ENCODE results near the gene FAIM.
"Not testable (repeated sequence)": the region's sequence is repeated elsewhere in the genome, so short reads cannot be mapped to it uniquely, and the experiment has no call there.

FAIM gene

DNA sequence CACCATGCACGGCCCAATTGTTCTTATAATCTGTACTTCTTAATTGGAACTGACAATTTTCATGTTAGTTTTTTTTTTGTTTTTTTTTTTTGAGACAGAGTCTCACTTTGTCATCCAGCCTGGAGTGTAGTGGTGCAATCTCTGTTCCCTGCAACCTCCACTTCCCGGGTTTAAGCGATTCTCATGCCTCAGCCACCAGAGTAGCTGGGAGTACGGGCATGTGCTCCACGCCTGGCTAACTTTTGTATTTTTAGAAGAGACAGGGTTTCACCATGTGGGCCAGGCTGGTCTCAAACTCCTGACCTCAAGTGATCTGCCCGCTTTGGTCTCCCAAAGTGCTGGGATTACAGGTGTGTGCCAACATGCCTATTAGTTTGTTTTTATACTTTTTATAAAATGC lies 72.4 kb downstream of the FAIM start:
- DNase-seq (ENCODE audit: low spot score), result not testable (repeated sequence)

DNA sequence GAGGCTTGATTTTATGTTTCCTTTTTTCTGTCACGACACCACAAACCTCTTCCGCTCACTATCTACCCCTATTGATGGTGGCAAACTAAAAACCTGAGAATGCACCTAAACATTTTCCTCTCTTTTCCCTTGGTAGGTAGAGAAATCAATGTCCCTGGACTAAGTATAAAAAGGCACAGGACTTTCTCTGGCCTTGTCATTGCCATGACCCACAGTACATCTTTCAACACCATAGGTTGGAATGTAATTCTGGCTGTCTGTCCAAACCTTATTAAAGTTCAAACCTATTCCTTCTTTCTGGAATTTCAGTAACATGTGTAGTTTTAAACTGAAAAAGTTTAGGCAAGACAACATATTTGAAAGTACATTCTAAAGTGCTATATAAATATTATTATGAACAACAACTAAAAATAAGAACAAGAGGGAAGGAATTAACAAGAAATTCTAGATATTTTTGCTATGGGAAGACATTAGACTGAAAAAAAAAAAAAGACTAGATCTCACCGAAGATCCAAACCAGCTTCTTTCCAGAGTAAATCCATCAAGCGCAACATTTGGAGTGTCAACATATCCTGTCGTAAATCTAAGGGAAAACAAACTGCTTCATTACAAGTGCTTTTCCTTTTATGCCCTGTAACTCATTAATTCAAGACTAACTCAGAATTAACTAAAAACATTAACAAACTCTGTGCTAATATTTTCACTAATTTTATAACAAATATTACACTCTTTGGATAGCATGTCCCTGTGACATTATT lies 73.1 kb downstream of the FAIM start:
- DNase-seq (ENCODE audit: low spot score), result no peak

DNA sequence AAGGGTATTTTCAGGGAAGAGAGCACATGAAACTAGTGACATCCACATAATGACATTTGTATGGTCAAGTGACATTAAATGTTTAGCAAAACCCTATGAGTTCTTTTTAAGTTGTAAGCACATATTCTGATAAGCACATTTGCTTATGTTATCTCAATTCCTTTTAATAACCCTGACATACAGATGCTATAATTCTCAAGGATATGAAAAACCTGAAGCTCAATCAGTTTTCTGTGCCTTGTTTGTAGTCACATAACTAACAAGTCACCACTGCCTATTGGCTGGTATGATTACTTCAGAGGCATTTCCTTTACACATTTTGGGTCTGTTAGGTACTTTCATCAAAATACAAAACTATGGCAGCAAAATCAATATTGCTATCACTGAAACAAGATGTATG lies 74.1 kb downstream of the FAIM start:
- no peak for DNase-seq (ENCODE audit: low spot score)

Measured in hematopoietic multipotent progenitor cell treated with erythropoietin and hydrocortisone succinate and interleukin-3 and kit ligand, for 17 days (in vitro differentiated cells).